GM18858 (cell line): ENCODE measurements around the gene DDIT4L.
"Not testable (repeated sequence)": the region's sequence is repeated elsewhere in the genome, so short reads cannot be mapped to it uniquely, and the experiment has no call there.

Source experiments
- ATAC-seq: cut with Tn5 transposase; IDR thresholded peaks from one replicate; pipeline ENCODE4 v1.9.1; 2021; ENCODE audit not compliant: unreplicated experiment

The DDIT4L gene

DNA sequence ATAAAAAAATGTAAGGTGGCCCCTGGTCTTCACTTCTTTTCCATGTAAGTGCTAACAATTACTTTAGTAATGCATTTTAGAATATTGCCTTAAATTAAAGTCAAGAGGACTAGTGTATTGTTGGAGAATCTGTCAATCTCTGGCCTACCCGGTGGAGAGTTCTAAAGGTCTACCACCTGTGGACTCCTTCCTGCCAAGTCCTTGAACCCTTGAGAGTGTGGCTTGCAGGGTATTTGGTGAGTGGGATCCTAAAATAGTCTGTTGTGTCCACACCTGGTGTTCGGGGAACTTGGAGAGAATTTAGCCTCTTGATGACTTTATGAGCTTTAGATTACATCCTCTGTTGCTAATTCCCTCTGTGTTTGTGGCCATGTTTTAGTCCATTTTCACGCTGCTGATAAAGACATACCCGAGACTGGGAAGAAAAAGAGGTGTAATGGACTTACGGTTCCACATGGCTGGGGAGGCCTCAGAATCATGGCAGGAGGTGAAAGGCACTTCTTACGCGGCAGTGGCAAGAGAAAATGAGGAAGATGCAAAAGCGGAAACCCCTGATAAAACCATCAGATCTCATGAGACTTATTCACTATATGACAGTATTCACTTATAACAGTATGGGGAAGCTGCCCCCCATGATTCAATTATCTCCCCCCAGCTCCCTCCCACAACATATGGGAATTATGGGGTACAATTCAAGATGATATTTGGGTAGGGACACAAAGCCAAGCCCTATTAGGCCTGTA is 23.8 kb downstream of the DDIT4L start:
- no peak for ATAC-seq

DNA sequence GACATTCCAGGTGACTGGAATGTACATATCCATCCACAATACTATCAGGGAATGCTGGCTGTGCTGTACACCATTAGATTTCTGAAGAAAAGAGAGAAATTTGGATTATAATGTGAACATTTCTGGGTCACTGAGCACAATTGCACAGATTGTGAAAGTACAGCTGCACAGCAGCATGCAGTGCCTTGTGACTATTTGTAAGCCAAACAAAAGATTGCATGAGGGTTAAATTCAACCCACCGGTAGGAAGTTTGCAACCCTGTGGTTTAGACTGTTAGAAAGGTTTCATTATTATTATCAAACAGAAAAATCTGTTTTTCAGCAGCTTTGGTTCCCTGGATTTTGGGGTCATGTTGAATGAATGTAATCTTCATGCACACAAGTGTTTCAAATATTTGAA is 24.5 kb downstream of the DDIT4L start:
- no peak for ATAC-seq

GRCh38 chr4:100164808-100165760 is 25.2 kb downstream of the DDIT4L start:
- ATAC-seq = no peak

GRCh38 chr4:100162027-100162685 is 28.1 kb downstream of the DDIT4L start:
- ATAC-seq = peak; percentile 81

- ATAC-seq = no peak
Measured at GRCh38 chr4:100149190-100149589, 41.1 kb downstream of the DDIT4L start.

DNA sequence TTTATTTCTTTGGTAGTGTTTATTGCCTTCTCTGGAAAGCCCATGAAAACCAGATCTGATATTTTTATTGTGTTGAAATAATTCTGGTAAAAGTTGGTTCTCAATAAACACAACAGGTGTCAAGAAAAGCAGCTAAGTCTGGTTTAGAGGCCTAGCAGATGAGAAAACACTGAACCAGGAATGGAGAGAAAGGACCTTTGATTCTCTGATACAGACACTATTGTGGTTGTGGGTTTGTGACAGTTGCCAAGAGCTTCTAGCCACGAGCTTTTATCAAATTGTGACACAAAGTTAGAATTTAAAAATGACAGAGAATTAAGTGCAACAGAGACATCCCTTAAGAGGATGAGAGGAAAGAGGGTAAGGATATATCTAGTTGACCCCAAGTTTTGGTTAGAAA is 42.6 kb downstream of the DDIT4L start:
- no peak for ATAC-seq

- ATAC-seq = no peak
Measured at GRCh38 chr4:100147198-100147597, 43.1 kb downstream of the DDIT4L start.

DNA sequence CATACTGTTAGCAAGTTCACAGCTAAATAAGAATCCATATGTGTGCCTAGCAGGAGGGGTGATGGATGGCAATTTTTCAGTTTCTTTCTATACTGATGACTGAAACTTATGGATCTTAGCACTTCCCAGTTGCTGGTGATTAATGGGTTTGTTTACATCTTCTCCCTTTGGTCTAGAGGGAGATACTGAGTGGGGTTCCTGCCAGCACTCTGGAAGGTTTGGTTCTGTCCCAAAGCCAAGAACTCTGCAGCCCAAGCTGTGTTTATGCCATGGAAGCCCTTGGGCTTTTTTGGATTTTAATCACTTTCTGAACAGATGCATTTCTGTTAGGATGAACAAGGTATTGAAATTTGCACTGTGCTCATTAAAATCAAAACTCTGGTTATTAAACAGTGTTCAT is 43.5 kb downstream of the DDIT4L start:
- no peak for ATAC-seq

- not testable (repeated sequence) for ATAC-seq
Measured at GRCh38 chr4:100137320-100137719, 52.9 kb downstream of the DDIT4L start.
